HUDEP-2 (cell line): Measurements from ENCODE around the gene BEAN1.
"Not testable (repeated sequence)": the region's sequence is repeated elsewhere in the genome, so short reads cannot be mapped to it uniquely, and the experiment has no call there.

Source experiments
- DNase-seq, 76 experiments: peaks; one replicate each; lab custom pipeline; 2025; ENCODE audit not compliant: unreplicated experiment in 76 of 76; lab: John Stamatoyannopoulos, UW

The BEAN1 gene

DNA sequence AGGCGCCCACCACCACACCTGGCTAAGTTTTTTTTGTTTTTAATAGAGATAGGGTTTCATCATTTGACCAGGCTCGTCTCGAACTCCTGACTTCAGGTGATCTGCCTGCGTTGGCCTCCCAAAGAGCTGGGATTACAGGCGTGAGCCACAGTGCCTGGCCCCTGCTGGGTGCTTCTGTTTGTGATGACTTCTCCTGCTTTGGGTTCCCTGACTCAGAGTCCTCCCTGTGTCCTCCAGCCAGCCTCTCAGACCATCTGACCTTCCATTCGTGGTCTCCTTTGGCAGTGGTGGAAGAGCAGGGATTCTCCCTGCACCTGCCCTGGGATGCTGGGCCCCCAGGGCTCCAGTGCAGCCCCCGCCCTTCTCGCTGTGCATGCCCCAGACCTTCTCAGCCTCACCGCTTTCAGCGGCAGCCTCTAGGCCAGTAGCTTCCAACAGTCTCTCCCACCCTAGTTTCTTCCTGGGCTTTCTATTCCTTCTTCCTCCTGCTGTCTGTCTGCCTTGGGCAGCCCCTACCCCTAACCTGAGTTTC, 13.2 kb downstream of the BEAN1 start:
- no peak for DNase-seq

DNA sequence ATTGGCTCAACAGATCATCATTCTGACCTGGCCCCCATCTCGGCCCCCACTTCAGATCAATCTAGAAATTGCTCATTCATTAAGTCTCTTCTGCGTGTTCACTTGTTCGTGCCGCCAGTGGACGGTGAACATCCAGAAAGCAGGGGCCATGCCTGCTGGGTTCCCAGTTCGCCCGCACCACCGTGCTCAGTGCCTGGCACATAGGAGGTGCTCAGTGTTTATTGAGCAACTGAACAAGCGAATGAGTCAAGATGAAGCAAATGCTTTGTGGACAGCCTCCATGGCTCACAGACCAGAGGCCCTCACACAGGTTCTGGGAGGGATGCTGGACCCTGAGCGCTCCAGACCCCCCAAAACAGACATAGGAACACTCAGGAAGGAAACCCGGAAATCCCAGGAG, 13.9 kb downstream of the BEAN1 start:
- no peak for DNase-seq

- DNase-seq: no peak
Measured at GRCh38 chr16:66441586-66442375, 14.7 kb downstream of the BEAN1 start.

- no peak for DNase-seq
Measured at GRCh38 chr16:66442502-66443268, 15.6 kb downstream of the BEAN1 start.

DNA sequence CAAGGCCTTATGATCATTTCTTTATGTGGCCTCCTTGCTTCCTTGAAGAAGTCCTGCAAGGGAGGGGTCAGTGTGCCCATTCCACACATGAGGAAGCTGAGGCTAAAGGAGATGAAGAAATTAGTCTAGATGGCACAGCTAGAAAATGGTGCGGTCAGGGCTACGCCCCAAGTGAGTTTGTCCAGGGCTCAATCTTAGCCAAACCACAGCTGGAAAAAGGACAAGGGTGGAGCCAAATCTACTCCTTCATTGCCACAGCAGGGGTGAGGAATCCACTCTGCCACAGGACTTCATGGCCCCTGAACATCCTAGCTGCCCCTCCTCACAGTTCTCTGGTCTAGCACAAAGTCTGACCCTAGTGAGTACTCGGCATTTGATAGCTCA, 16.2 kb downstream of the BEAN1 start:
- DNase-seq: no peak

DNA sequence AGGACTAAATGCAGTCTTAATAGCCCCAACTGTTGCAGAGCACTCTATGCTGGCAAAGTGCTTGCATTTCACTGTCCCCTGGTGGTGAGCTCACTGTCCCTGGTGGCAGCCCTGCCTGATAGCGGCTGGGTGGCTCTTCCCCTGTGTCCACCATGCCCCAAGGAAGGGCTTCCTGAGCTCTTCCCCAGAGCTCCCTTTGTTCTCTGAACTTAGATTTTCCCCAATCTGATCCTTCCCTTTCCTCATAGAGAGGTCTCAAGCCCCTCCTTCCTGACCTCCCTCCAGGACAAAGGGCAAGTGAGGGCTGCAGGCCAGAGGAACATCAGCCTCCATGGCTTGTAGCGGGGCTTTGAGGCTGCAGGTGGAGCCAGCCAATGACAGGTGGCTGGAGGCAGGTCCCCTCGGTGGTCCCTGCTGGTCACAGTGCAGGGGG, 17.0 kb downstream of the BEAN1 start:
- DNase-seq: peak in 2 of 76 experiments; percentile 3 to 10

DNA sequence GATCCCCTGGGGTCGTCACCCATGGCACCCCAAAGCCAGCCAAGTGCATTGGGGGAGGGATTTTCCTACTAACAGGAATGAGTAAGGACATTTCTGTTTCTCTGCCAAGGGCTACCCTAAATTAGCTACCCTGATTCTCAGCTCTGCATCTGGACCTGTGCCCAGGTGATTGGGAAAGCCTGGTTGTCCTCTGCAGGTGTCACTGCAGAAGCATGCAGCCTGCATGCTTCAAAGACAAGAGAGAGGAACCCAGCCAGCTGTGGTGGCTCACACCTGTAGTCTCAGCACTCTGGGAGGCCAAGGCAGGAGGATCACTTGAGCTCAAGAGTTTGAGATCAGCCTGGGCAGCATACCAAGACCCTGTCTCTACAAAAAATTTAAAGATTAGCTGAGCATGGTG, 19.6 kb downstream of the BEAN1 start:
- DNase-seq: no peak

DNA sequence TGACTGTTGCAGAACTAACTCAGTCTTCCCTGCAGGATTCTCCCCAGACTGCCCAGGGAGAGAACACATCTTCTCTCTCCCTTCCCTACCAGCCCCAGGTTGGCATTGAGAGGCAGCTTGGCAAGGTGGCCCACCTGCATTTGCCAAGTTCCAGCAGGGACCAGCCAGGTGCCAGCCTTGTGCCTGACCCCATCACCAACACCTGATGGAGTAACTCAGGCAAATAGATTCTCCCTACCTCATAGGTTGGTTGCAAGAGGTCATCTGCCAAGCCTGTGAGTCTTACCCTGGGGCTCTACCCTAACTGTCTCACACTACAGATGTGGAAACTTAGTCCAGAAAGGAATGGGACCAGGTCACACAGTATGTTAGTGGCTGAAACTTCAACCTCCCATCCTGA, 20.4 kb downstream of the BEAN1 start:
- no peak for DNase-seq

- no peak for DNase-seq
Measured at GRCh38 chr16:66451548-66451947, 24.5 kb downstream of the BEAN1 start.

DNA sequence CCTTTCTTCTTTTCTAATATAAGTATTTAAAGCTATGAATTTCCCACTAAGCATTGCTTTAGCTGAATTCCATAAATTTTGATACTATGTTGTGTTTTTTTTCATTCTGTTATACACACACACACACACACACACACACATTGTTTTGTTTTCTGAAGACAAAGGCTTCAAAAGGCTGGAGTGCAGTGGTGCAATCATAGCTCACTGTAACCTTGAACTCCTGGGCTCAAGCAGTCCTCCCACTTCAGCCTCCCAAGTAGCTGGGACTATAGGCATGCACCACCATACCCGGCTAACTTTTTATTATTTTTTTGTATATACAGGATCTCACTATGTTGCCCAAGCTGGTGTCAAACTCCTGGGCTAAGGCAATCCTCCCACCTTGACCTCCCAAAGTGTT, 26.1 kb downstream of the BEAN1 start:
- not testable (repeated sequence) for DNase-seq

DNA sequence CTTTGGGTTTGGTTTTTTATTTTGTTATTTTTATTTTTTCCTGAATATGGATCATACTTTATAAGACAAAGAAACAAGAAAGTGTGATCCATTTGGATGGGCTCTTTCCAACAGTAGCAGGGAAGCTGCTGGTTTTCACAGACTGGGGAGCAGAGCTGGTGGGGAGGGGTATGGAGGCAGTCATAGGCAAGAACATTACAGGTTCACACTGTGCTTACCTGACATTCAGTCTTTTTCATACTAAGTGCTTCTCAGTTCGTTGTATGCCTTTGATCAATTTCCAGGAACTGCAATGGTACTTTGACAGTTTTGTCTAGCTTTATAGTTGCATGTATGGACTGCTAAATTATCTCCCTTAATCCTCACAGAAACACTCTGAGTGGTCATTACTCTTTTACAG, 27.7 kb downstream of the BEAN1 start:
- DNase-seq: no peak

DNA sequence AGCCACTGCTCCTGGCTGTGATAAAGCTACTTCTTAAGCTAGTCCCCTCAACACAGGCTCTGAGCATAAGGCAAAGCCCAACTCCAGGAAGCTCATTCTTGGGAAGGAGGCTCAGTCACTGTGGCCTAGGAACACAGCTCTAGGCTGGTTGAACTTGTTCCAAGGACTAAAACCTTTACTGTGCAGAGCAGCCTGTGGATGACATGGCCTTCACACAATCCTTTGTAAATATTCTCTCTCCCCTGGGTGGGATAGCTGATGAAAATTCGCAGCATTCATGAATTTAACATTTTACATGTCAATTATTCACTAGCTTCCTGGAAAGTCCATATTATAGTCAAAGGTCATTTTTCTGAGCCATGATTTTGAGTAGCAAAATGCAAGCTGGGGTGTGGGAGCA, 28.9 kb downstream of the BEAN1 start:
- DNase-seq: no peak

GRCh38 chr16:66457888-66458287, 30.8 kb downstream of the BEAN1 start:
- DNase-seq: no peak

DNA sequence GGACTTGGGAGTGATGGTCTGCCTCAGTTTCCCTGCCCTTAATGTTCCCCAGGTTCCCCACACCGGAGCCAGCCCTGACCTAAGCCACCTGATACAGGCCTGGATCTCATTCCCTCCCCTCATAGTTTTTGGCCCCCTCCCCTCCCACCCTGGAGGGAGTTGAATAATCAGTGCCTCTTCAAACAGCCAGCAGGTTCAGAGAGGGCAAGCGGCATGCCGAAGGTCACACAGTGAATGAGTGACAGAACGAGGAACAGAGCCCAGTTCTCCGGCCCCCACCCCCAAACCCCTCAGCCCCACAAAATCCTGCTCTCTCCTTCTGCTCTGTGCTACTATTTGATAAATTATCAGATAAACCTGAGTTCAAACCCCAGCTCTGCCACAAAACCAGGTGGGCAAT, 31.2 kb downstream of the BEAN1 start:
- no peak for DNase-seq

DNA sequence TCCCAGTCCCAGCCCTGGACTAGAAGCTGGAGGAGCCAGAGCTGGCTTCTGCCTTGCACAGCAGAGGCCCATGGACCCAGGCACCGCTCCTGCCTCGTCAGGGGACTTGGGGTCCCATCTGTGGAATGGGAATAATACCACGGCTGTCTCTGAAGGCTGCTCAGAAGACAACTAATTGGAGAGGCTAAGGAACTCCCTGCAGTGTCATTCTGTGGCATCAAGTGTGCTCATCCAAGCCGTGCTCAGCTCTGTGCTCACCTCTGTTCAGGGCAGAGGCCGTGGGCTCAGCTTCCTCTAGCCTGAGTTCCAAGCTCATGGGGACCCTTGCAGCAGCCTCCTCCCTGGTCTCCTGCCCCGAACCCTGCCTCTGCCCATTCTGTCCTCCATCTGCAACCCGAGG, 31.8 kb downstream of the BEAN1 start:
- no peak for DNase-seq

- DNase-seq: no peak
Measured at GRCh38 chr16:66459878-66460277, 32.8 kb downstream of the BEAN1 start.

GRCh38 chr16:66460703-66461102, 33.6 kb downstream of the BEAN1 start:
- DNase-seq: no peak

- DNase-seq: no peak
Measured at GRCh38 chr16:66462912-66463311, 35.8 kb downstream of the BEAN1 start.

GRCh38 chr16:66465946-66466345, 38.9 kb downstream of the BEAN1 start:
- not testable (repeated sequence) for DNase-seq

DNA sequence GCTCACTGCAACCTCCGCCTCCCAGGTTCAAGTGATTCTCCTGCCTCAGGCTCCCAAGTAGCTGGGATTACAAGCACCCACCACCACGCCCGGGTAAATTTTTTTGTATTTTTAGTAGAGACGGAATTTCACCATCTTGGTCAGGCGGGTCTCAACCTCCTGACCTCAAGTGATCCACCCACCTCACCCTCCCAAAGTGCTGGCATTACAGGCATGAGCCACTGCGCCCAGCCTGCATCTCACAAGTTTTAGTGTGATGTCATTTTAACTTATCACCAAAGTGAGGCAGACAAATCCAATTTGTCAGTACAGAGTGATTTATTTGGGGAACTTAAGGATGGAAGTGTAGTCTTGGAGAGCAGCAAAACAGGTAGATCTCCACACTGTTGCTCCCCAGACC, 39.5 kb downstream of the BEAN1 start:
- DNase-seq: not testable (repeated sequence)

DNA sequence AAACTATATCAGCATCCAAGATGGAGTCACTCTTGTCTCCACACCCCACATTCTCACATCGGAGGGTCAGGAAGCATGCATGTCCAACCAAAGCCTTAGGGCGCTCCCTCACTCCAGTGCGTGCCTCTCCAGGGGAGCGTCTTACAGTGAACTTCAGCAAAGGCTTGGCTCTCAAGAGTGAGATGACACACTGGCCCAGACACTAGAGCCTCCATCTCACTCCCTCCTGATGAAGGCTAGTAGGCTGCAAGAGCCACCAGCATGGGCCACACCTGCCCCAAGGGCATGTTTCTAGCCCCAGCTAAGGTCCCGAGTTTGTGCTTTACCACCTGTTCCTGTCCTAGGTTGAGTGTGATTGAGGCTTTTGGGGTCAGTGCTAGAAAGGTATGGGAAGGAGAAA, 40.5 kb downstream of the BEAN1 start:
- no peak for DNase-seq
